G401 (cell line): ENCODE measurements around the gene MAPKAP1. TPM values are rescaled to one million over a fixed set of nuclear protein-coding genes. Genes with fewer than 3 reads are reported as not detected.

Source experiments
- DNase-seq: peaks from one replicate; pipeline ENCODE4 v3.0.0-alpha.2; 2015; ENCODE audit warnings: low spot score
- in situ Hi-C: cut with HindIII; loops from 2 replicates; pipeline ENCODE4 v1.10.0; 2016; ENCODE audit warnings: low sequenced_read_pairs, mixed read lengths
- total RNA-seq: library from RNA; depleted of rRNA; stranded (reverse); fragments of >200 nt; shearing (Covaris generic); gene quantifications from 2 replicates; pipeline ENCODE4 v1.2.3, GENCODE V29; 2014

The MAPKAP1 gene
- total RNA-seq, 1 experiment from 2014 or later: 113 TPM

DNA sequence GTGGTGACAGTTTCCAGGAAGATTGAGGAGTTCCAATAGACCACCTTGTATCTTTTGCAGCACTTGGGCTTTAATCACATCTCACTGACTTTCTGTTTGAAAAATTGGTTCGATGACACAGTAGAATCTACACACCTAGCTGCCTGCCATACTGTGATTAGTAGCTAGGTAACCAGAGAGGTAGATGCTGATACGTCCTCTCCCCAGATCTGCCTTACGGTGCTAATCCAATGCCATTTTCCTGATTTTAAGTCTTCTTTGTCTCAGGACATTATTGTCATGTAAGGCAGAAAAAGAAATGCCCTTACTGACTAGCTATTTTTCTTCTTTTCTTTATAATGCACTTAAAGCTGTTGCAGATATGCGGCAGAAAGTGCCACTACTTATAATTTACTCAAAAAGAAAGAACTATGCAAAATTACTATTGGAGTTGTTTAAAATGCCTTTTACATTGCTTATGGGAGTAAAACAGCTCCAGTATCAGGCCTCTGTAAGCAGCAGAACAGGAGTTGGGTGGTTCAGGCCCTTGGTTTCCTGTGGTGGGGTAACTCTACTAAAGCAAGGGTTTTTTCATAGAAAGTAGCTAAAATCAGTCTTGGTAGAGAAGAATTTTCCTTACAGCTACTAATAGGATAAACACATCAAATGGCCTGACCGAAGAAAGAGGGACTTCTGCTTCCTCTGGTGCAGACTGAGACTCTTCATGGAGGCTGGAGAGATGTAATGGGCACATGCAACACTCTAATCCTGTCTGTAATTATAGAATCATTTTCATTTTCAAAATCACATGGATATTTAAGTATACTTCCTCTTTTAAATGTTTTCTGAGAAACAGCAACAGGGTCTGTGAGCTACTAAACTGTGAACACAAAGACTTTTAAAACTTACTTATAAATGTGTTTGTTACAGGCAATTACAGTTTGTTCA lies 177.2 kb downstream of the MAPKAP1 start:
- in situ Hi-C loops: no loop called here
- DNase-seq: no peak

DNA sequence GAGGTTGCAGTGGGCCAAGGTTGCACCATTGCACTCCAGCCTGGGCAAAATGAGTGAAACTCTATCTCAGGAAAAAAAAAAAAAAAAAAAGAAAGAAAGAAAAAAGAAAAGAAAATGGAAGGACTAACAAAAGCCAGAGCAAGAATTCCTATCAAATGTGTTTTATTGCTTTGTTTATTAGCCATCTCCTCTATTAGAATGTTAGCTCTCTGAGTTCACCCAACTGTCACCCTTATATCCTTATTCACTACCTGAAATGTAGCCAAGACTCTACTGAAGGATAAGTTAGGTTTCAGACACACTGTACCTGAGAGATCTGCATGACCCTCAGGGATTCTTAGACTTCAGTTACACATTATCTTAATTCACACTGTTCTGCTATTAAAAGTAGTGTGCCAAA lies 177.9 kb downstream of the MAPKAP1 start:
- no peak for DNase-seq
- in situ Hi-C loops: no loop called here

DNA sequence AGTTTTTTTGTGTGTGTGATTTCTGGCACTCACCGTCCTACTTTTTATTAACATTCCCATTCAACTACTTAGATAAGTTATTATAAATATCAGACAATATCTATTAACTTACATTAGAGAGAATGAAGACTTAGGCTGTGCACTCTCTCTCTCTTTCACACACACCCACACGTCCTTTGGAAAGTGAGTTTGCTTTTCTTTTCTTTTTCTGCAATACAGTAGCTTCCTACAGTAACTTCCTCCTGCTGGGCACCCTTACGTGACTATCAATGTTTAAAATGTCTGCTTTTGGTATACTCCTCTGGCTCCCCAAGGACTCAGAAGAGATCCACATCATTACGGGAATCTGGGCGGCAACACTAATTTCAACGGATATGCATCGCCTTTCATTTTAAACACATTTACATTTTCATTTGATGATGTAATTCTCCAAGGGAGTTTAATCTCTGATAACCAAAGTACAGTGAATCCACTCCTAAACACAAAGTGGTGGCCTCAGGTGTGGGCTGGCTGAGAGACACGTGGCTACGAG lies 179.5 kb downstream of the MAPKAP1 start:
- no peak for DNase-seq
- in situ Hi-C loops: no loop called here

DNA sequence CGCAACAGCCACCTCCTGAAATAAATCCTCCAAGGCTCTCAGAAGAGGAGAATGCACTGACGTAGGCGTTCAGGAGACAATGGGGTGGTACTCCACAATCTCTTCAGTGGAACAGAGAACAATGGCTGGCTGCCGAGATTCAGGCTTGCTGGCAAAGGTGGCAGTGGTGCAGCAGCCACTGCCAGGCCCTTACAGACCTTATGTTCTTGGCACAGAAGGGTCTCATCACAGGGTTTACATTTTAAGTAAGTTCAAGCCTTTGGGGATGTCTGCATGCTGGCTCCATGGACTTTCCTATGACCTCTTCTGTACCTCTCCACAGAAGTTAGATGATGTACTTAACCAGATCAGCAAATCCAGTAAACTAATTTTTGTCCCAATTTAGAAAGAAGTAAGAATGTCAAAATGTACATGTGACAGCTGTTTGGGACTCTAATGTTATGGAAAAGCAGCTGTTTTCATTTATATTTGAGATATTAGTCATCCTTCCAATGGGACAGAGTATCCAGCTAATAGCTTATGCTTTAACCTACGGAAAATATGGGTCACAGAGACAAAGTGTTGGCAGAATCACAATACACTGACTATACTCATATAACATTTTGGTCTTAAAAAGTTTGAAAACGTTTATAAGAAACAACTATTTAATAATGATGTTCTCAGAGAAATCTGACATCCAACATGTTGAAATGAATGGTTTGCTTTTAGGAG lies 180.9 kb downstream of the MAPKAP1 start:
- in situ Hi-C loops: no loop called here
- DNase-seq: peak; percentile 76

DNA sequence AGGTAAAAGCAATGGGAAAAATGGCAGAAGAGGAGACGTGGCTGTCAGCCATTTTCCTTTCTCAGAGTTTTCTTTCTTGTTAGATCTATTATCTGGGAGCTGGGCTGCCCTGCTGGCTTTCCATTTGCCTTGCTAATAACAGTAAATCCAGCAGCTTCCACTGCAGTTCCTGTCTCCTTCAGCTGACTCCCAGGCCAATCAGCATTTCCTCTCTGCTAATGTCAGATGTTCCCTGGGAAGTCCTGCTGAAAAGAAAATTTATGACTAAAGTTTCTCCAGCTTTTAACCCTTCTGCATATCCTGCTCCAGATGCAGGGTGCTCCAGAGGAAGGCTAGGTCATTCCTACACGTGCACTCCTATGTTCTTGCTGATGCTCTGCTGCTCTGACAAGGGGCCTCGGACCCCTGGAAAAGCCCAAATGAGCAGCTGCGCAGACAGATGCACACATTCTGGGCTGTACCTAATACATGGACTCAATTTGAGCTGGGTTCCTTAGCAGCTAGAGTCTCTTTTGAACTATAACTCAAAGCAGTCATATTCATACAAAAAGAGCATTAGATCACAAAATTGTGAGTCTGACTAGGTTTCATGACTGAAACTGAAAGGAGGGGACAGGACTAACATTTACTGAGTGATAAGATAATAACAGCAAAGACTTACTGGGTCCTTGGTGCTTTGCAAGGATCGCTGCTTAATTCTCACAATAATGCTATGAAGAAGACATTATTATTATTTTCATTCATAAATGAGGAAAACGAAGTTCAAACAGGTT lies 182.2 kb downstream of the MAPKAP1 start:
- in situ Hi-C loops: no loop called here
- no peak for DNase-seq

DNA sequence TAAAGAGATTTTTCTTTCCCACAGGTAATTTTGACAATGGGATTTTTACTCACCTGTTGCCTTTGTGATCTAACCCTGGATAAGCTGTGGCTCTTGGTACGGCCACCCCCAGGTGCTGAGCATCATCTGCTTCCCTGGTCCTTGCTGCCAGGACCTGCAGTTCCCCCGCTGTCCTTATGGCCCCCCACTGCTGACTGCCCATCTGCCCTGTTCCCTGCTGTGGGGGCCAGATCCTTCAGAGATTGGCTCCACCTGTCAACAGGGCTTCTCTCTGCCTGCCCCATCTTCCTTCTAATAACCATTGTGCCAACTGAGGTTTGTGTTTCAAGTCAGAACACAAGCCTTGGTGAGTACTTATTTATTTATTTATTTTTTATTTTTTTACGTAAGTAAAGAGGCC lies 183.3 kb downstream of the MAPKAP1 start:
- in situ Hi-C loops: no loop called here
- DNase-seq: peak; percentile 95

DNA sequence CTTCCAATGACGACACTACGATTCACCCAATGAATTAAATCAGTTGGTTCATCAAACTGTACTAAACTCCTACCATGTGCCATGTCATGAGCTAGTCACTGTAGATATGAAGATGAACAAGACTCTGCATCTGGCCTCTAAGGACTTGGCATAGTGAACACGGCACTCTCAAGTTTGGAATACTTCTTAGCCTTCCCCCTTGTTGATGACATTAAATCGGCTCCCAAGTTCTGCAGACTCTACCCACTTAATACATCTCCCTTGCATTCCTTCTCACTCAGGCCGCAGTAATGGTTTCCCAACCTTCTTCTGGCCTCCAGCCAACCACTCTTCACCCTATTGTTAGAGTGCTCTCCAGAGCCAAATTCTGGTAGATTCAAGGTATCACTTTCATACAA lies 184.7 kb downstream of the MAPKAP1 start:
- no peak for DNase-seq
- in situ Hi-C loops: no loop called here

DNA sequence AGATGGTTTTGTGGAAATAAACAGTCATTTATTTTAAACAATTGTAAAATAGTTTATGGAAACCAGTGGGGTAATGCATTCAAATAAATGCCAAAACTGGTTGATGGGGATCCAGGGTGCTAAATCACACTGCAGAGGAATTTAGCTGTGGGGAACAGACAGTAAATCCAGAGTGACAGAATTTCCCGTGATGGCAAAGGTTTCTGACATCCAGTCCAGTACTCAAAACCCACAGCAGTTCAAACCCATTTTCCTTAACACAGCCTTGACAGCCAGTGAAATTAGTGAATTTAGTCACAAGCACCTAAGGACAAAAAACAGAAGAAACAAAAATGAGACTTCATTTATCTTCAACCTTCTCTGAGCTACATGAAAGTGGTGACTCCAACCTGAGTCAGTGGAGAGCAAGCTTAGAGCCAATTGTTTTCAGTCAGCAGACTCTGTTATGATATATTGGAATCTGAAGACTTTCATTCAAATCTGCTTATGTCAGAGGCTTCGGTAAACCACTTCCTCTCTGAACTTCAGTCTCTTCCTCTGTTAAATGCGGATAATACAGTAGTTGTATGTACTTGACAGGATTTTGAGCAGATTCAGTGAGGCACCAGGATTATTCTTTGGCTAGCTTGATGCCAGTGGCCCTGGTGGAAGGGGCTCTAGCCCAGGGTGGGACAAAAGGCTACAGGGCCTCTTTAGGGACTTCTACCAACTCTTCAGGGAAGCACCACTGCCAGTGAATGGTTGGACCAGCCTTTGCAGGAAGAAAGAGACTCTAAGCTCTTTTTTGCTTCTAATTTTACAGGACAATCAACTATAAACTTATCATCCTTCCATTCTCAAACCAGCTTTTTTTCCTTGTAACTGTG lies 185.3 kb downstream of the MAPKAP1 start:
- DNase-seq: no peak
- in situ Hi-C loops: no loop called here

DNA sequence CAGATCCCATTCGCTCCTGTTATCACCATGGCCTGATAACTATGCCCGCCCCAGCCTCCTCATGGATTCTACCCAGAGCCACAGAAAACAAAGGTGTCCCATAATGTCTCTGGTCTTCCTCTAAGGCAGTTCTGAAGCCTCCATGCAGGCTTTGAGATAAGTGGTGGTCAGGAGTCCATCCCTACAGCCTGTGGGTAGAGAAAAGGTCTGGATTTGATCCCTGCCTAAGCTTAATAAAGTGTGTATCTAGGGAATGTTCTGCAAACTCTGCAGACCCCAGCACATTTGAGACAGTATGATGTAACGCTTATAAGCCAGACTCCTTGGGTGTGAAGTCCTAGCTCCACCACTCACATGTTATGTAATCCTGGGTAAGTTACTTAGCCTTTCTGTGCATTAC lies 187.3 kb downstream of the MAPKAP1 start:
- DNase-seq: no peak
- in situ Hi-C loops: no loop called here

DNA sequence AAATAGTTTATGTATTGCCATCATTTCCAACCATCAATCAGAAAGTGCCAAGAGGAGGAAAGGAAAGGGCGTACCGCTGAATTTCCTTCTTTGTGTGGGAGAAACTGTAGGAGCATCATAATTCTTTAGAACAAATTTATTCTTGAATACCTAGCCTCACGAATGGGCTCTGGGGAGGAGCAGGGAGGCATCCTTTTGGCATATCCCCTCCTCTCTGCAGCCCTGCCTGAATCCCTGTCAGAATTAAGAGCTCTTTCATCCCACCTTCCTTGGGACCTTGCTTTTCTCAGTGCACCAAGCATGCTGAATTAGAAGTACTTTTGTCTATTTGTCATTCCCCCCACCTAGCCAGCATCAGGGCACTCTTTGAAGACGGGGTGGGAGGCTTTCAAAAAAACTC lies 189.4 kb downstream of the MAPKAP1 start:
- no peak for DNase-seq
- in situ Hi-C loops: no loop called here

DNA sequence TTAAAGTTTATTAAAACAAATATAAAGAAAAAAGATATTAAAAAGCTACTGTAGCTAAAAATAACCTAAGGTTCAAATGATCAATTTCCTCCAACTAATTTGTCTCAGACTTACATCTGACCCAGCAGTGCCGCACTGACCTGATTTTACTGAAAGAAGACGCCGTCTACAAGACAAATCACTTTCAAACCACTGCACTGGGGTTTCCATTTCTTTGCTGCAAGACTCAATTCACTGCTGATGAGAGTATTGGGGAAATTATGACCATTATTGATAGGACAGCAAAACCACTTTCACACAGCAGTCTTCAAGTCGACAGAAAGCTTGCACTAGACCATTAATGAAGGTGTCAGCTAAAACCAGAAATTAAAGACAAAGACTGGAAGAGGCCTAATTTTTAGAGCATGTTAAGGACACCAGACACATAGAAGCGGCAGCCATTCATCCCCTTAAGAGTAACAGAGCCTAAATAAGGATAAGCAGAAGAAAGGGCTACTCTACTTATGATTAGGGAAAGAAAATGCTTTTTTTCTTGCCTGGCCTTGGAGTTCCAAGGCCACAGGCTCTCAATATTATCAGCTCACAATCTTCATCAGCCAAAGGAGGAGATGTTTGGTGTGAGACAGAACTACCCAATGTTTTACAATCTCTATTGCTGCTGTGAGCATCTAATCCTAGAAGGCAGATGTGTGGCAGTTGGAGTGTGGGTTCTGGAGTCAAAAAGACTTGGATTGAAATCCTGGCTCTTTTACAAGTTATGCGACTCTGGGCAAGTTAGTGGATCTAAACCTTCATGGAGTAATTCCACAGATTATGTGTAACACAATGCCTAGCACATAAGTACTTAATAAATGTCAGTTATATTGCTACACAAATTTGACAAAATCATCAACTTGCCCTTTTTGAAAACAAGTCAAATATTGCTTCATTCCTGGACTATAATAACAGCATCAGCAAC lies 190.7 kb downstream of the MAPKAP1 start:
- in situ Hi-C loops: no loop called here
- no peak for DNase-seq

DNA sequence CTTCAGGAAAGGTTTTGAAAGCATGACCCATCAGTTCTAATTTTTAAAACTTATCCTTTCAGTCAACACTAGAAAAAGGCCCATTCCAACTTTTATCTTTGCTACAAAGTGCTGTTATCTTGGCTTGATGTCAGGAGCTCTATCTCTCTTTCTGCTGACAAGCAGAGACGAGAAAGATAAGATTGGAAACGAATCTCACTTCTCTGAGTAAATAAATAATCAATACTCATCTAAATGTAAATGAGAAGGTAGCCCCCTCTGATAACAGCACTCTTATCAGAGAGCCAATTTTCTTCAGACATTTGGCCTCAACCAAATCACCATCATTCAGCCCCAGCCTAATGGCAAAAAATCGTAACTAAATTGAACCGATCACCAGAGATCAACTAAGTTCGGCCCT lies 191.7 kb downstream of the MAPKAP1 start:
- in situ Hi-C loops: no loop called here
- no peak for DNase-seq

DNA sequence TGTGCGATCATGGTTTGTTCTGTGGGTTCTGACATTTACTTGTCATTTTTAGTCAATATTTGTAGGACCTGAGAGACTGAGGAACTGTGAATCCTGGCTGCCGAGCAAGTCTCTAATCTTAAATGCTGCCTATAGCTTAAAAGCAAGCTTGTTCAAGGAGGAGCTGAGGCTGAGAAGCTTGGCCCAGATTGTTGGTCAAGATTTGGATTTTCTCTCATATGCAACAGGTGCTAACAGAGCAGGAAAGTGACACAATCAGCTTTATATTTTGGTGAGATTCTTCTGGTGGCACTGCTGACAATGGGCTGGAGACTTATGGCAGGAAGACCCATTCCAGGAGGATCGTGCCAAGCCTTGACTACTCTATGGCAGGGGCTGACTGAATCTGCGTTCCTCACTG lies 192.5 kb downstream of the MAPKAP1 start:
- in situ Hi-C loops: no loop called here
- DNase-seq: no peak

DNA sequence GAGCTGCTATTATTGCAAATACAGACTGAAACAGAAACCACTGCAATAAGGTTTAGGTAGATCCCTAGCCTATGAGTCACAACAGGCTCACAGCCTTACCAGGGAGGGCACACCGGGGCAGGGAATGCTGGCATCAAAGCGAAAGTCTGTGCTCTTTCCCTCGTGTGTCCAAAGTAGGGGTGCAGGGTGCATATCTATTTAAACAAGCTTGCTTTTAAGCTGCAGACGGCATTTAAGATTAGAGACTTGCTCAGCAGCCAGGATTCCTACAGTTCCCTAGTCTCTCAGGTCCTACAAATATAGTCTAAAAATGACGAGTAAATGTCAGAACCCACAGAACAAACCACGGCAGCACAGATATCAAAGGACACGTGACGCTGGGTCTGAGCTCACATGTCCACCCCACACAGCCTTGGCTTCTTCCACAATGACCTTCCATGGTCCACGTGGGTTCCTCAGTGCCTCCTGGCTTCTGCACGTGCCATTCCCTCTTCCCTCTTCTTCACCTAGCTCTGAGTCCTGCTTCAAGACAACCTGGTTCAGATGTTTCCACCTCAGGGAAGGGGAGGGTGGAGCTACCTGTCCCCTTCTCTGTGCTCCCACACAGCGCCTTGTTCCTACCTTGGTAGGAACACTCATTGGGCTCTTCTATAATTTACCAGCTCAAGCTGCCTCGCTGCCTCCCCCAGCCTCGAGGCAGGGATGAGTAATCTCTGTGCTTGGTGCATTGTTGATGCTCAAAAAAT lies 193.2 kb downstream of the MAPKAP1 start:
- in situ Hi-C loops: no loop called here

DNA sequence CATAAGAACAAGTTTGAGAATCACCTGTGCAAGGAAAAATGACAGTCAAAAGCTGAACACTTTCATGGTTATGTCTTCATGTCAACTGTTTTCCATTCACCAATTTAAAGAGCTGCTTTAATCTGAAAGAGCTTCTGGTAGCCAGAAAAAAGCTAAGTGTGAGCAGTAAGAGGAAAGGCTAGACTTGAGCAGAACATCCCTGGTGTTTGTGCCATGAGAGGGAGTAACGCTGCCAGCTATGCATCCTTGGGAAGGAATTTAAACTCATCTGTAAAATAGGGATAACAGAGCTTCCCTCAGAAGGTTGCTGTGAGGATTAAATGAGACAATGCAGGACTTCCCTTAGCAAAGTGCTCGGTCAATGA lies 193.7 kb downstream of the MAPKAP1 start:
- in situ Hi-C loops: no loop called here
- DNase-seq: no peak

More for the DNA sequence above, 193.2 kb downstream of the MAPKAP1 start:
- DNase-seq: no peak

DNA sequence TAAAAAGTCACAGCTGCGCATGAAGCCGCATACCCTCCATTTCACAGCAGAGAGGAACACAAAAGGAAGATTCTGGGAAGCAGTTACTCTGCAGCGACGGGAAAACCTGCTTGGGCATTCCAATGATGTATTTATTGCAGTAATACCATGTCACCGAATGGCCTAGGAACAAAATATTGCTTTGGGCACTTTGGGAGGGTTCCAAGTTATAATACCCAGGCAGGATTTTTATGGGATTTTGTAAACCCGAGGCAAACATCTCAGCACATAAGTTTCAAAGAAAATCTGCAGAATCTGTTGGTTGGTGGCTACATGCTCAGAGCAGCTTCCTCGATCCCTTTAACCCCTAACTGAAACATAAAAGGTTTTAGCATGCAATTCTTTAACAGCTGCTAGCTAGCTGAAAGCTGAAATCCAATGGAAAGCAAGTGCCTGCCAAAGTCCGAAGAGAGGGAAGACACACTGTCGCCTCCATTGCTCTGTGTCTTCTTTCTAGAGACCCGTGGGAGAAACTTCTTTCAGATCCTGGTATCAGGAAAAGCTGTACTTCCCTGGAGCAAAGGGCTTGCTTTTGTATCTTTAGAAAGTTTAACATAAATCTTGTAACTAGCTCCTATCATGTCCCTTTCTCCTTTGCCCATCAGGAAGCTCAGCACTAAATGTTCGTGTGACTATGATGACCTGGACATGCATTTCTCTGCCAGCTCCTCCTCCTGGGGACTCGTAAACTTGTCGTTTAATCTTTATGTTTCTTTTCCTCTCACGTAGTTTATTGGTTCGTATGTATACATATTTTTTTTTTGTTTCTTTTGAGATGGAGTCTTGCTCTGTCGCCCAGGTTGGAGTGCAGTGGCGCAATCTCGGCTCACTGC lies 195.0 kb downstream of the MAPKAP1 start:
- no peak for DNase-seq
- in situ Hi-C loops: no loop called here
